ENCODE data around the gene FLT3LG.
"Not testable (repeated sequence)": the region's sequence is repeated elsewhere in the genome, so short reads cannot be mapped to it uniquely, and the experiment has no call there.

DNA sequence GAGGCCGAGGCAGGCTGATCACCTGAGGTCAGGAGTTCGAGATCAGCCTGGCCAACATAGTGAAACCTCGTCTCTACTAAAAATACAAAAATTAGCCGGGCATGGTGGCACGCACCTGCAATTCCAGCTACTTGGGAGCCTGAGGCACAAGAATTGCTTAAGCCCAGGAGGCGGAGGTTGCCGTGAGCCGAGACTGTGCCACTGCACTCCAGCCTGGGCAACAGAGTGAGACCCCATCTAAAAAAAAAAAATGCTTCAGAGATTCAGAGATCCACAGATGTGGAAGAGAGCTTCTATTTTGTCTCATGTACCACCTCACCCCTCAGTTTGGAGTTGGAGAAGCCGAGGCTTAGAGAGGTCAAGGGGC is 531 bp upstream of the FLT3LG start:
- TF ChIP-seq CTCF (conservative IDR thresholded peaks at IDR 0.05); EZH2 (IDR thresholded peaks at IDR 0.05; ENCODE audit: low read depth): not testable (repeated sequence)
